Activated T-cell treated with anti-CD3 and anti-CD28 coated beads, Interleukin-2, amount 50 U/mL, for 1 hour (primary cell): Measurements from ENCODE around the gene RPTOR.
A peak's percentile ranks its signal among the peaks of the same experiment; 100 is the strongest.
"Not testable (repeated sequence)": the region's sequence is repeated elsewhere in the genome, so short reads cannot be mapped to it uniquely, and the experiment has no call there.

ENCODE experiments used
- DNase-seq: peaks from one replicate; pipeline ENCODE4 v3.0.0-alpha.2; 2020

The RPTOR gene

GRCh38 chr17:80552523-80552922 lies 7.9 kb downstream of the RPTOR start:
- DNase-seq = no peak

- no peak for DNase-seq
Measured at GRCh38 chr17:80555266-80555665, 10.6 kb downstream of the RPTOR start.

GRCh38 chr17:80558046-80558445 lies 13.4 kb downstream of the RPTOR start:
- no peak for DNase-seq

GRCh38 chr17:80559825-80560251 lies 15.2 kb downstream of the RPTOR start:
- no peak for DNase-seq

- DNase-seq = no peak
Measured at GRCh38 chr17:80561541-80562114, 17.0 kb downstream of the RPTOR start.

GRCh38 chr17:80564545-80564944 lies 19.9 kb downstream of the RPTOR start:
- DNase-seq = no peak

- no peak for DNase-seq
Measured at GRCh38 chr17:80565343-80566053, 20.9 kb downstream of the RPTOR start.

GRCh38 chr17:80566054-80566400 lies 21.4 kb downstream of the RPTOR start:
- no peak for DNase-seq

- DNase-seq = no peak
Measured at GRCh38 chr17:80568246-80568645, 23.6 kb downstream of the RPTOR start.

GRCh38 chr17:80569924-80570323 lies 25.3 kb downstream of the RPTOR start:
- no peak for DNase-seq

GRCh38 chr17:80573701-80574100 lies 29.1 kb downstream of the RPTOR start:
- DNase-seq = no peak

GRCh38 chr17:80574496-80574895 lies 29.9 kb downstream of the RPTOR start:
- no peak for DNase-seq

GRCh38 chr17:80575057-80575875 lies 30.6 kb downstream of the RPTOR start:
- DNase-seq = peak; percentile 90

- no peak for DNase-seq
Measured at GRCh38 chr17:80577876-80578570, 33.4 kb downstream of the RPTOR start.

- DNase-seq = not testable (repeated sequence)
Measured at GRCh38 chr17:80578668-80579388, 34.2 kb downstream of the RPTOR start.

- no peak for DNase-seq
Measured at GRCh38 chr17:80582165-80582564, 37.5 kb downstream of the RPTOR start.

GRCh38 chr17:80584176-80584905 lies 39.7 kb downstream of the RPTOR start:
- no peak for DNase-seq

- no peak for DNase-seq
Measured at GRCh38 chr17:80585890-80586845, 41.5 kb downstream of the RPTOR start.

- no peak for DNase-seq
Measured at GRCh38 chr17:80586846-80587228, 42.2 kb downstream of the RPTOR start.

- DNase-seq = no peak
Measured at GRCh38 chr17:80588702-80589383, 44.2 kb downstream of the RPTOR start.
